Vagina (tissue), 2 donors: ENCODE results near the gene LRRC61. TPM values are rescaled to one million over a fixed set of nuclear protein-coding genes. Genes with fewer than 3 reads are reported as not detected.

Experiments
- DNase-seq, 2 donors: peaks; one replicate each; pipeline ENCODE4 v3.0.0-alpha.2; 2017; ENCODE audit errors: extremely low spot score in 2 of 2
- H3K27ac ChIP-seq: fragments of 200-600 bp; sonication (generic); one replicate; pipeline ENCODE4 v1.5.1; 2019
- H3K27me3 ChIP-seq: fragments of 200-600 bp; sonication (generic); one replicate; pipeline ENCODE4 v1.5.1; 2019
- H3K36me3 ChIP-seq, 2 donors: fragments of 200-600 bp; sonication (generic); one replicate each; pipeline ENCODE4 v1.5.1; 2017 to 2019
- H3K4me1 ChIP-seq: fragments of 200-600 bp; sonication (generic); one replicate; pipeline ENCODE4 v1.5.1; 2019
- H3K4me3 ChIP-seq, 2 donors: fragments of 200-600 bp; sonication (generic); 1 replicate in 1 of 2; 2 replicates in 1 of 2; pipeline ENCODE4 v1.5.1; 2016 to 2019
- H3K9me3 ChIP-seq: fragments of 200-600 bp; sonication (generic); one replicate; pipeline ENCODE4 v1.5.1; 2019
- POLR2A ChIP-seq, 2 donors: fragments of 450-650 bp; IDR thresholded peaks; one replicate each; pipeline ENCODE4 v1.6.1; 2017; ENCODE audit warnings: antibody characterized with exemption in 2 of 2, mild to moderate bottlenecking in 2 of 2, moderate library complexity in 2 of 2
- POLR2AphosphoS5 ChIP-seq, 2 donors: sonication (generic); formaldehyde crosslinking; IDR thresholded peaks; one replicate each; pipeline ENCODE4 v1.9.0; 2017; ENCODE audit warnings: antibody characterized with exemption in 2 of 2, mild to moderate bottlenecking in 2 of 2, low read depth in 1 of 2; ENCODE audit not compliant: insufficient read depth in 1 of 2
- intact Hi-C: fragments of 100-400 bp; cut with DNase I; formaldehyde crosslinking; loops from one replicate; pipeline ENCODE4 v1.15.1; 2023
- total RNA-seq: library from RNA; depleted of rRNA; stranded (reverse); fragments of >200 nt; gene quantifications from one replicate; pipeline ENCODE4 v1.2.3, GENCODE V29; 2016
- TF ChIP-seq, protein P1 (sequence below), 3 experiments: fragments of 450-650 bp in 2 of 3; fragments of 200-600 bp in 1 of 3; sonication (generic) in 1 of 3; IDR thresholded peaks; one replicate each; pipeline ENCODE4 v1.5.1; 2017 to 2019; ENCODE audit warnings: antibody characterized with exemption in 3 of 3, mild to moderate bottlenecking in 2 of 3, moderate library complexity in 2 of 3

The LRRC61 gene
- total RNA-seq, 1 donor from 2014 or later, result 14.0 TPM

DNA sequence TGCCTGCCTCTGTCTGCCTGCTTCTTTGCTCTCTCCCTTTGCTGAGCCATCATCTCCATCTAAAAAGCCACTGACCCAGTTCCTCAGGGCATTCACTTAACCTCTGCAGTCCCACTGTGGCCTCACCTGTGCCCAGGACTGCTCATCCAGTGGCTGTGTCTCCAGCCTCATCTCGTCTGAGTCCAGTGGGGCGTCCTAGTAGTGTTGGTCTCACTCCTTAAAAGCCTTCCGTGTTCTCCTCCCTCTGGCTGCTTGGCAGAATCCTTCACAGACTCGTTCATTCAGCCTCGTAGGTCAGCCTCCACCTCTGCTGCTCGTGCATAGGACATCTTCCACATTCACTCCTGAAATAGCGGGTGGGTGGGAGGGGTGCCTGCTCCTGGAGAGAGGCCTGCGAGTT, 11.0 kb downstream of the LRRC61 start:
- Histone ChIP-seq H3K36me3 (no peaks in the 10 kb centered on the region), H3K4me3 (no peak overlapping the region), H3K27ac (peak overlapping the region; percentile 90), H3K4me1 (peaks cover 29% of the 10 kb centered on the region), H3K27me3 (no peaks in the 10 kb centered on the region), H3K9me3 (no peaks in the 10 kb centered on the region)
- intact Hi-C loops, result no loop called here
- TF ChIP-seq, protein P1, sequence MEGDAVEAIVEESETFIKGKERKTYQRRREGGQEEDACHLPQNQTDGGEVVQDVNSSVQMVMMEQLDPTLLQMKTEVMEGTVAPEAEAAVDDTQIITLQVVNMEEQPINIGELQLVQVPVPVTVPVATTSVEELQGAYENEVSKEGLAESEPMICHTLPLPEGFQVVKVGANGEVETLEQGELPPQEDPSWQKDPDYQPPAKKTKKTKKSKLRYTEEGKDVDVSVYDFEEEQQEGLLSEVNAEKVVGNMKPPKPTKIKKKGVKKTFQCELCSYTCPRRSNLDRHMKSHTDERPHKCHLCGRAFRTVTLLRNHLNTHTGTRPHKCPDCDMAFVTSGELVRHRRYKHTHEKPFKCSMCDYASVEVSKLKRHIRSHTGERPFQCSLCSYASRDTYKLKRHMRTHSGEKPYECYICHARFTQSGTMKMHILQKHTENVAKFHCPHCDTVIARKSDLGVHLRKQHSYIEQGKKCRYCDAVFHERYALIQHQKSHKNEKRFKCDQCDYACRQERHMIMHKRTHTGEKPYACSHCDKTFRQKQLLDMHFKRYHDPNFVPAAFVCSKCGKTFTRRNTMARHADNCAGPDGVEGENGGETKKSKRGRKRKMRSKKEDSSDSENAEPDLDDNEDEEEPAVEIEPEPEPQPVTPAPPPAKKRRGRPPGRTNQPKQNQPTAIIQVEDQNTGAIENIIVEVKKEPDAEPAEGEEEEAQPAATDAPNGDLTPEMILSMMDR (IDR thresholded peaks at IDR 0.05), result no peak
- no peak for TF ChIP-seq POLR2AphosphoS5 (IDR thresholded peaks at IDR 0.05; ENCODE audit: insufficient read depth in 1 of 2, low read depth in 1 of 2)
- TF ChIP-seq POLR2A (IDR thresholded peaks at IDR 0.05), result no peak
- no peak for DNase-seq

DNA sequence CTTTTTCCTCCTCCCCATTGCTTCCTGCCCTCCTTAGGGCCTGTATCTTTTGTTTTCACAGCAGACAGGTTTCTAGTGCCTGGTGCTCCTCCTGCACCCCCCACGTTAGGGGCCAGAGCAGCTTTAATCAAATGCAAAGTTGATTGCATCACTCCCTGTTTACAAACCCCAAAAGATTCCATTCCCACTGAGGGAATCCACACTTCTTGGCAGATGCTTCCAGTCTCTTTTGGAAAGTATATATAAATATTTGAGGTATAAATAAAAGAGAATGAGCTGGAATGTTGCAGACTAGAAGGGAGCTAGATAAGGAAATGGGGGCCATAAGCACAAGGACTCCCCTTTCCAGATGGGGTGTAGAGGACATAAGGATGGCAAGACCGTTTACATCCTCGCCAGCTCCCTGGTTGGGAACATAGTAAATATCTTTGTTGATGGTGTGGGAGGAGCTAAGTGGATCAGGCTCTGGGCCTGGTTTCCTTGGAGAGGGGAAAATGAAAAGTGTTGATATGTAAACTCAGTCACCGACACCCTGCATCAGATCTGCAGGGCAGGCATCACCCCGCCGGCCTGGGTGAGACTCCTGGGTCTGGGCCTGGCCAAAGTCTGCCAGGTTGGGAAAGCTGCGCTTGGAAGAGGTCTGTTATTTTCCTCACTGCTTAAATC, 12.1 kb downstream of the LRRC61 start:
- no peaks in the 10 kb centered on the region for H3K9me3 ChIP-seq
- H3K4me1 ChIP-seq, result peaks cover 40% of the 10 kb centered on the region
- no peaks in the 10 kb centered on the region for H3K27me3 ChIP-seq
- TF ChIP-seq, protein P1 (IDR thresholded peaks at IDR 0.05), result no peak
- TF ChIP-seq POLR2AphosphoS5 (IDR thresholded peaks at IDR 0.05; ENCODE audit: insufficient read depth in 1 of 2, low read depth in 1 of 2) (peak; percentile 31 to 52), POLR2A (IDR thresholded peaks at IDR 0.05) (no peak)
- intact Hi-C loops, result no loop called here
- no peaks in the 10 kb centered on the region for H3K36me3 ChIP-seq
- peak overlapping the region in 1 of 2 donors; percentile 9 for H3K4me3 ChIP-seq
- H3K27ac ChIP-seq, result peak overlapping the region; percentile 90
- DNase-seq, result no peak

DNA sequence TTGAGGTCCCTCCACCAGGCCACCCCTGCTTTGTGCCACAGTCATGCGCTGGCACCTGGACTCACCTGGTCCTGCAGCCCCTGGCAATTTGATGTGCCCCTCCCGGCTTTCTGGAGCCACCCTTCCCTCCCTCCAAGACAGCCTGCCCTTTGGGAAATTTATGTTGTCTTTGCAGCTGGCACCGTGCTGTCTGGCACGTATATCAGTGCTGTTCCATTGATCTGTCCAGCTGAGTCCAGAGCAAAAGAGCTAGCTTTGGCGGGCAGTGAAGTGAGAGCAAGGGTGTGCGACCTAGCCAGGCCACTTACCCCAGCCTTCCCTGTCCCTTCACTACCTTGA, 12.6 kb downstream of the LRRC61 start:
- peak overlapping the region in 1 of 2 donors; percentile 9 for H3K4me3 ChIP-seq
- peaks cover 45% of the 10 kb centered on the region for H3K4me1 ChIP-seq
- H3K27ac ChIP-seq, result peak overlapping the region; percentile 90
- no peaks in the 10 kb centered on the region for H3K9me3 ChIP-seq
- no peak for TF ChIP-seq POLR2AphosphoS5 (IDR thresholded peaks at IDR 0.05; ENCODE audit: insufficient read depth in 1 of 2, low read depth in 1 of 2)
- no peaks in the 10 kb centered on the region for H3K27me3 ChIP-seq
- H3K36me3 ChIP-seq, result no peaks in the 10 kb centered on the region
- intact Hi-C loops, result no loop called here
- DNase-seq, result no peak

DNA sequence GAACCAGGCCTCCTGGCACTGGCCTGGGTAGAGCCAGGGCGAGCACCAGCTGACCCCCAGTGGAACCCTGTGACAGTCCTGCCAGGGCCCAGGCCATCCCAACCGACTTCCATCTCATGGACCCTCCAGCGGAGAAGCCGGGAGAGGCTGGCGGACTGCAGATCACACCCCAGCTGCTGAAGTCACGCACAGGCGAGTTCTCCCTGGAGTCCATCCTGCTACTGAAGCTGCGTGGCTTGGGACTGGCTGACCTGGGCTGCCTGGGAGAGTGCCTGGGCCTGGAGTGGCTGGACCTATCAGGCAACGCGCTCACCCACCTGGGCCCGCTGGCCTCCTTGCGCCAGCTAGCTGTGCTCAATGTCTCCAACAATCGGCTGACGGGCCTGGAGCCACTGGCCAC, 13.6 kb downstream of the LRRC61 start:
- Histone ChIP-seq H3K4me1 (peaks cover 53% of the 10 kb centered on the region), H3K27ac (peak overlapping the region; percentile 90), H3K27me3 (no peaks in the 10 kb centered on the region), H3K4me3 (no peak overlapping the region), H3K9me3 (no peaks in the 10 kb centered on the region), H3K36me3 (no peaks in the 10 kb centered on the region)
- intact Hi-C loops, result no loop called here
- TF ChIP-seq POLR2A (IDR thresholded peaks at IDR 0.05), result no peak
- no peak for TF ChIP-seq POLR2AphosphoS5 (IDR thresholded peaks at IDR 0.05; ENCODE audit: insufficient read depth in 1 of 2, low read depth in 1 of 2)
- TF ChIP-seq, protein P1 (IDR thresholded peaks at IDR 0.05), result no peak
- DNase-seq, result no peak

DNA sequence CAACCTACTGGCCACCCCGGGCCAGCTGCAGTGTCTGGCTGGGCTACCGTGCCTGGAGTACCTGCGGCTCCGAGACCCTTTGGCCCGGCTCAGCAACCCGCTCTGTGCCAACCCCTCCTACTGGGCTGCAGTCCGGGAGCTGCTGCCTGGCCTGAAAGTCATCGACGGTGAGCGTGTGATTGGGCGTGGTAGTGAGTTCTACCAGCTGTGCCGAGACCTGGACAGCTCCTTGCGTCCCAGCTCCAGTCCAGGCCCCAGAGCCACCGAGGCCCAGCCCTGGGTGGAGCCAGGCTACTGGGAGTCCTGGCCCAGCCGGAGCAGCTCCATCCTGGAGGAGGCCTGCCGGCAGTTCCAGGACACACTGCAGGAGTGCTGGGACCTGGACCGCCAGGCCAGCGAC, 14.0 kb downstream of the LRRC61 start:
- no peaks in the 10 kb centered on the region for H3K27me3 ChIP-seq
- H3K4me3 ChIP-seq, result no peak overlapping the region
- H3K9me3 ChIP-seq, result no peaks in the 10 kb centered on the region
- TF ChIP-seq POLR2A (IDR thresholded peaks at IDR 0.05), result no peak
- TF ChIP-seq POLR2AphosphoS5 (IDR thresholded peaks at IDR 0.05; ENCODE audit: insufficient read depth in 1 of 2, low read depth in 1 of 2), result no peak
- TF ChIP-seq, protein P1 (IDR thresholded peaks at IDR 0.05), result no peak
- intact Hi-C loops, result no loop called here
- peaks cover 53% of the 10 kb centered on the region for H3K4me1 ChIP-seq
- DNase-seq, result no peak
- H3K36me3 ChIP-seq, result no peaks in the 10 kb centered on the region
- peak overlapping the region; percentile 90 for H3K27ac ChIP-seq
